ENCODE data around the gene ZNF248. TPM values are rescaled to one million over a fixed set of nuclear protein-coding genes. Genes with fewer than 3 reads are reported as not detected.

The ZNF248 gene
- polyA plus RNA-seq, 1 experiment: 10.2 TPM

DNA sequence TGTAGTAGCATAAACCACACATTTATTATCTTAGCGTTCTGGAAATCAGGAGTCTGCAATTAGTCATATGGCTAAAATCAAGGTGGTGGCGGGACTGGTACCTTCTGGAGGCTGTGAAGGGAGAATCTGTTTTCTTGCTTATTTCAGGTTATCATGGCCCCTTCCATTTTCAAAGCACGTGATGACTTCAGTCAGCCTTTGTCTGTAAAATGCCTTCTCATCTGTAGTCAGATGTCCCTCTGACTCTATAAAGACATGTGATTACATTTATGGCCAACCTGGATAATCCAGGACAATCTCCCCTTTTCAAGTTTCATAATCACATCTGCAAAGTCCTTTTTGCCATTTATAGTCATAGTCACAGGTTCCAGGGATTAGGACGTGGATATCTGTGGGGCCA lies 15.5 kb upstream of the ZNF248 start:
- ChIA-PET CTCF (no interaction called here), POLR2A (no interaction called here)
- Histone ChIP-seq H3K9me3 (ENCODE audit: control insufficient read depth, insufficient read depth, low read length) (no peaks in the 10 kb centered on the region), H3K4me3 (ENCODE audit: low read depth, low read length) (no peak overlapping the region), H3K27me3 (ENCODE audit: control insufficient read depth, insufficient read depth, low read length) (no peaks in the 10 kb centered on the region), H3K27ac (ENCODE audit: low read depth, low read length) (no peak overlapping the region)
- TF ChIP-seq CTCF (IDR thresholded peaks at IDR 0.05; ENCODE audit: low read depth, low read length): no peak
- no peak for DNase-seq (ENCODE audit: low read depth, low spot score)

DNA sequence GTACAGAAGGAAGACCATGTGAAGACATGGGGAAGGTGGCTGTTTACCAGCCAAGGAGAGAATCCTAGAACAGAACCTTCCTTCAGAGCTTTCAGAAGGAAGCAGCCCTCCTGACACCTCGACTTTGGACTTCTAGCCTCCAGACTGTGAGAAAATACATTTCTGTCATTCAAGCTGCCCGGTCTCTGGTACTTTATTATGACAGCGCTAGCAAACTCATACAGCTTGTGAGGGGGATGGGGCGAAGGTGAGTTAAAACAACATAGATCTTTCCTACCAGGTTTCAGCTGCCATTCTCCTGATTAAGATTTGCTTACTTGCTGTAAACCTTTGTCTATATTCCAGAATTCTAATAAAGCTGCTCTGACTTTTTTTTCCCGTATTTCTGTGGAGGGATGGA lies 14.9 kb upstream of the ZNF248 start:
- no peaks in the 10 kb centered on the region for H3K9me3 ChIP-seq (ENCODE audit: control insufficient read depth, insufficient read depth, low read length)
- POLR2A ChIA-PET: no interaction called here
- H3K4me3 ChIP-seq (ENCODE audit: low read depth, low read length): no peak overlapping the region
- H3K27ac ChIP-seq (ENCODE audit: low read depth, low read length): no peak overlapping the region
- no peak for TF ChIP-seq CTCF (IDR thresholded peaks at IDR 0.05; ENCODE audit: low read depth, low read length)
- CTCF ChIA-PET: no interaction called here
- DNase-seq (ENCODE audit: low read depth, low spot score): no peak
- no peaks in the 10 kb centered on the region for H3K27me3 ChIP-seq (ENCODE audit: control insufficient read depth, insufficient read depth, low read length)

GRCh38 chr10:37871568-37872251 lies 14.3 kb upstream of the ZNF248 start:
- H3K9me3 ChIP-seq (ENCODE audit: control insufficient read depth, insufficient read depth, low read length): no peaks in the 10 kb centered on the region
- CTCF ChIA-PET: interaction anchor here (0.6 kb wide), 1 partner anchor 105 kb away, joined by 8 read pairs; no protein-coding TSS in a partner anchor
- no peak for DNase-seq (ENCODE audit: low read depth, low spot score)
- H3K4me3 ChIP-seq (ENCODE audit: low read depth, low read length): no peak overlapping the region
- TF ChIP-seq CTCF (IDR thresholded peaks at IDR 0.05; ENCODE audit: low read depth, low read length): no peak
- H3K27ac ChIP-seq (ENCODE audit: low read depth, low read length): no peak overlapping the region
- POLR2A ChIA-PET: no interaction called here
- H3K27me3 ChIP-seq (ENCODE audit: control insufficient read depth, insufficient read depth, low read length): no peaks in the 10 kb centered on the region

DNA sequence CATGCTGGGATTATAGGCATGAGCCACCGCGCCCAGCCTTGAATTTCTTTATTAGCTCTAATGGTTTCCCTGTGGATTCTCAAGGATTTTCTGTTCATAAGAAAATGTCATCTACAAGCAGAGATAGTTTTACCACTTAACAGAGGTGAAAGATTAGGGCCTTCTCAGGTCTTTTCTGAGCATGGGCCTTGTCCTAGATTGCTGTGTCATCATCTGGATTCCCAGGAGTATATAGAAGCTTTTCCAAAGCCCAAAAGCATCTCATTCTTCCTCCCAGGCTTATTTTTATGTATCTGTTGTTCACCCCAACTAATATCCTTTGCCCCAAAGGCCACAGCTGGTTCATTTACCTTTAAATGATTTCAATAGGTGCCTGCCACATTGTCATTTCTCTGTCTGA lies 13.7 kb upstream of the ZNF248 start:
- Histone ChIP-seq H3K27ac (ENCODE audit: low read depth, low read length) (no peak overlapping the region), H3K27me3 (ENCODE audit: control insufficient read depth, insufficient read depth, low read length) (no peaks in the 10 kb centered on the region), H3K4me3 (ENCODE audit: low read depth, low read length) (no peak overlapping the region), H3K9me3 (ENCODE audit: control insufficient read depth, insufficient read depth, low read length) (no peaks in the 10 kb centered on the region)
- CTCF ChIA-PET: interaction anchor here (0.6 kb wide), 1 partner anchor 106 kb away, joined by 8 read pairs; no protein-coding TSS in a partner anchor
- no peak for TF ChIP-seq CTCF (IDR thresholded peaks at IDR 0.05; ENCODE audit: low read depth, low read length)
- no peak for DNase-seq (ENCODE audit: low read depth, low spot score)
- POLR2A ChIA-PET: no interaction called here

- ChIA-PET CTCF (interaction anchor here (0.6 kb wide), 1 partner anchor 110 kb away, joined by 3 read pairs; no protein-coding TSS in a partner anchor), POLR2A (no interaction called here)
- no peak overlapping the region for H3K4me3 ChIP-seq (ENCODE audit: low read depth, low read length)
- no peak for DNase-seq (ENCODE audit: low read depth, low spot score)
- no peaks in the 10 kb centered on the region for H3K9me3 ChIP-seq (ENCODE audit: control insufficient read depth, insufficient read depth, low read length)
- no peak for TF ChIP-seq CTCF (IDR thresholded peaks at IDR 0.05; ENCODE audit: low read depth, low read length)
- no peak overlapping the region for H3K27ac ChIP-seq (ENCODE audit: low read depth, low read length)
- H3K27me3 ChIP-seq (ENCODE audit: control insufficient read depth, insufficient read depth, low read length): no peaks in the 10 kb centered on the region
Observed at GRCh38 chr10:37868796-37869195, 11.4 kb upstream of the ZNF248 start.

Measured in AG04450 (cell line).